Nasal cavity respiratory epithelium epithelial cell of viscerocranial mucosa (primary cell): ENCODE results near the gene COQ3. TPM values are rescaled to one million over a fixed set of nuclear protein-coding genes. Genes with fewer than 3 reads are reported as not detected.

ENCODE experiments used
- total RNA-seq: library from RNA; depleted of rRNA; stranded (reverse); fragments of >200 nt; gene quantifications from 2 replicates; pipeline ENCODE4 v1.2.3, GENCODE V29; 2014

The COQ3 gene, protein sequence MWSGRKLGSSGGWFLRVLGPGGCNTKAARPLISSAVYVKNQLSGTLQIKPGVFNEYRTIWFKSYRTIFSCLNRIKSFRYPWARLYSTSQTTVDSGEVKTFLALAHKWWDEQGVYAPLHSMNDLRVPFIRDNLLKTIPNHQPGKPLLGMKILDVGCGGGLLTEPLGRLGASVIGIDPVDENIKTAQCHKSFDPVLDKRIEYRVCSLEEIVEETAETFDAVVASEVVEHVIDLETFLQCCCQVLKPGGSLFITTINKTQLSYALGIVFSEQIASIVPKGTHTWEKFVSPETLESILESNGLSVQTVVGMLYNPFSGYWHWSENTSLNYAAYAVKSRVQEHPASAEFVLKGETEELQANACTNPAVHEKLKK
- 8.3 and 9.9 TPM in 2 replicates for total RNA-seq

DNA sequence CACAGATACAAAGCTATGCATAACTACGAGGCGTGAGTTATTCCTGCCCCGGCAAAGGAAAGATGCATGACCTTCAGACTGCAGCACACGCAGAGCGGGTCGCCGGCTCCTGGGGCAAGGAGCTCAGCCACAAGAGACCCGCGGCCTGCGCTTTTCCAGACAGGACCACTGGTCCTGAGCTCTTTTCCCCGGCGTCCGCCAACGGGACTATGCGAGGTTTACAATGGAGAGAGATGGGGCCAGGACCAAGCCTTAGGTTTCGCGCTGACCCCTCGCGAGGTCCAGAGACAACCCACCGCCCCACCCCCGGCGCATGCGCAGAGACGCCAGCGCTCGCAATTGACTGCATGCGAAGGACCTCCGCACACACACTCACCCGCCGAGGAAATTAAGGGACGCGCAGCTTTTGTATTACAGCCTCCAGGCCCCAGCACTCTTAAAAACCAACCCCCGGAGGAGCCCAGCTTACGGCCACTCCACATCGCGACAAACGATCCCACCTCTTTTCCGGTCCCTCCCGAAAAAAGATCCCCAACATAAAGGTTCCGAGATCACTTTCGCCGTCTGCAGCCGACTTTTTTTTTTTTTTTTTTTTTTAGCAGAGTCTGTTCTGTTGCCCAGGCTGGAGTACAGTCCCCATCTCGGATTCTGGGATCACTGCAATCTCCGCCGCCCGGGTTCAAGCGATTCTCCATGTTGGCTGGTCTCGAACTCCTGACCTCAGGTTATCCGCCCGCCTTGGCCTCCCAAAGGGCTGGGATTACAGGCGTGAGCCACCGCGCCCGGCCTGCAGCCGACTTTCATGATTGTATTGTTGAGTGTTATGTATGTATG lies at the start of gene COQ3:
COQ3 (minus strand) TSS at position 498 of the 834 bp plus-strand sequence; CDS start at position 482, 16 bp downstream.

GRCh38 chr6:99424761-99425646 lies 31.0 kb upstream of the COQ3 start, which contains the start of gene PNISR:
TSS of gene PNISR (minus strand) at chr6:99425308. CDS start at chr6:99414659, 10,649 bp downstream.

DNA sequence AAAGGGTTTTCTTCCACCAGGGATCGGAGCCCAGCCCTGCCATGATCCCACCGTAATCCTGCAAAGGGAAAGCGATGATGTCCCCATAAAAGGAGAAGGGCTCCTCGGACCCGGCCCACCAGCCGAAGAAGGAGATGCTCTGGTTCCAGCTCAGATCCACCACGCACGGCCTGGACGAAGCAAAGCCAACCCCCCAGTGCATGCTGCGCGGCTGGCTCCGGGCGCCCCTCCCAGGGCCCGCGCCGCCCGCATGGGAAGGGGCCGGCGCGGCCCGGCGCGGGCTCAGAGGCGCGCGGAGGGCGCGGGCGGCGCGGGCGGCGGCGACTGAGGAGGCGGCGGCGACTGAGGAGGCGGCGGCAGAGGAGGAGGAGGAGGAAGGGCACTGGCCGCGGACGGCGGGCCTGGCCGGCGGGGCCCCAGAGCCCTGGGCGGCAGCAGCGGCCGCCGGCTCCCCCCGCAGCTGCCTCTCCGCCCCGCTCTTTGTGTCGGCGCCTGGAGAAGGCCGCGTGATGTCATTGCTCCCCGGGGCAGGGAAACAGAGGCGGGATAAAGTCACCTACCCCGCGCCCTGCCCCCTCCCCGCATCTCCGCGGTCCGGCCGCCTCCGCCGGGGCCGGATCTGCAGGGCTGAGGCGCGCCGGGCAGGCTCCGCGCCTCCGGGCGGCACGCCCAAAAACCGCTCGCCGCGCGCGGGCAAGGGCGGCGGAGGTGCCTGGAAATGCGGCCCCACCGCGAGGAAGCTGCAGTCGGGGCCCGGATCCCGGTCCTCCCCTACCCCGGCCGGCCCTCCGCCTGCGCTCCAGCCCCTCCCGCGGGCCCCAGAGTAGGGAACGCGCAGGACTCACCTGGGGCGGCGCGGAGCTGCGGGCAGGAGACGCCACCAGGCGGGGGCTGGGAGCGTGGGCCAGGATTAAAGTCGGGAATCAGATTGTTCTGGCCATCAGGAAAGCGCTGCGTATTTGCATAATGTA lies 44.5 kb downstream of the COQ3 start, which contains the start of gene FAXC:
FAXC (minus strand) TSS at position 504 of the 971 bp plus-strand sequence; CDS start at position 202, 302 bp downstream.

Other genes with a start within 250 kb of the COQ3 start
- gene FAXC, start 44.5 kb downstream of the COQ3 start, total RNA-seq: 1.0 and 7.5 TPM in 2 replicates
- gene PNISR, start 31.1 kb upstream of the COQ3 start, total RNA-seq: 38.6 and 61.2 TPM in 2 replicates
- gene USP45, start 121.2 kb upstream of the COQ3 start, total RNA-seq: 16.7 and 28.6 TPM in 2 replicates
- gene CCNC, start 174.5 kb upstream of the COQ3 start, total RNA-seq: 80.4 and 160 TPM in 2 replicates
- gene PRDM13, start 212.6 kb upstream of the COQ3 start, total RNA-seq: not detected in 2 replicates